Measurements from ENCODE around the gene MRPL9. TPM values are rescaled to one million over a fixed set of nuclear protein-coding genes. Genes with fewer than 3 reads are reported as not detected.

The MRPL9 gene
- total RNA-seq, 1 experiment from 2014 or later = 80.9 TPM

DNA sequence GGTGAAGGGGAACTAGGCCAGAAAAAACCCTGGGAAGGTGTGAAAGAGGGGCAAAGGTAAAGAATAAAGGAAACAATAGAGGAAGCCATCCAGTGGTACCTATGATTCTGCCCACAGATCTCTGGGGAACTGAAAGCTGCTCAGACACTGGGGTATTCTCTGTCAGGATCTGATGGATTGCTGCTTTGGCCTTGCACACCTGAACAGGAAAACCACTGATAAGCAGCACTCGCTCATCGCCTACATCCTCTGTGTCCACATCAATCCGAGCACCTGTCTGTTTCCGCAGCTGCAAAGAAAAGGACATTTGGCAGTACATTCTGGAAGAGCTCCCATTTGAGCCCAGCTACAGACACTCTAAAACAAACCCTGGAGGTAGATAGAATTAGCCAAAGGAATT is 16.6 kb upstream of the MRPL9 start:
- H3K79me2 ChIP-seq (ENCODE audit: low read depth) = no peaks in the 10 kb centered on the region
- H3K27me3 ChIP-seq (ENCODE audit: insufficient read depth, low read depth) = no peaks in the 10 kb centered on the region
- BruUV-seq (replicated peaks) = no TSS peak
- H3K36me3 ChIP-seq (ENCODE audit: low read depth) = peaks cover 4% of the 10 kb centered on the region; the same call in 1 of the 2 replicates
- H3F3A ChIP-seq (ENCODE audit: insufficient read depth, low read depth) = no peaks in the 10 kb centered on the region
- H3K4me1 ChIP-seq (replicated peaks; ENCODE audit: insufficient read depth) = no peaks in the 10 kb centered on the region
- ChIA-PET POLR2A (ENCODE audit: unreplicated experiment) (no interaction called here), CTCF (no interaction called here)
- H3K9me3 ChIP-seq (ENCODE audit: insufficient read depth, low read depth) = no peaks in the 10 kb centered on the region
- TF ChIP-seq EZH2 (IDR thresholded peaks at IDR 0.05; ENCODE audit: low read depth) = no peak
- TF ChIP-seq, protein P1, sequence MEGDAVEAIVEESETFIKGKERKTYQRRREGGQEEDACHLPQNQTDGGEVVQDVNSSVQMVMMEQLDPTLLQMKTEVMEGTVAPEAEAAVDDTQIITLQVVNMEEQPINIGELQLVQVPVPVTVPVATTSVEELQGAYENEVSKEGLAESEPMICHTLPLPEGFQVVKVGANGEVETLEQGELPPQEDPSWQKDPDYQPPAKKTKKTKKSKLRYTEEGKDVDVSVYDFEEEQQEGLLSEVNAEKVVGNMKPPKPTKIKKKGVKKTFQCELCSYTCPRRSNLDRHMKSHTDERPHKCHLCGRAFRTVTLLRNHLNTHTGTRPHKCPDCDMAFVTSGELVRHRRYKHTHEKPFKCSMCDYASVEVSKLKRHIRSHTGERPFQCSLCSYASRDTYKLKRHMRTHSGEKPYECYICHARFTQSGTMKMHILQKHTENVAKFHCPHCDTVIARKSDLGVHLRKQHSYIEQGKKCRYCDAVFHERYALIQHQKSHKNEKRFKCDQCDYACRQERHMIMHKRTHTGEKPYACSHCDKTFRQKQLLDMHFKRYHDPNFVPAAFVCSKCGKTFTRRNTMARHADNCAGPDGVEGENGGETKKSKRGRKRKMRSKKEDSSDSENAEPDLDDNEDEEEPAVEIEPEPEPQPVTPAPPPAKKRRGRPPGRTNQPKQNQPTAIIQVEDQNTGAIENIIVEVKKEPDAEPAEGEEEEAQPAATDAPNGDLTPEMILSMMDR (conservative IDR thresholded peaks at IDR 0.05) = no peak
- no peak overlapping the region for H2AFZ ChIP-seq
- H3K4me2 ChIP-seq = no peak overlapping the region
- H4K20me1 ChIP-seq (ENCODE audit: insufficient read depth) = no peaks in the 10 kb centered on the region
- DNase-seq = no peak
- H3K27ac ChIP-seq = no peak overlapping the region
- no peaks in the 10 kb centered on the region for H3K9me2 ChIP-seq (ENCODE audit: insufficient read depth)
- H3K4me3 ChIP-seq = no peak overlapping the region
- intact Hi-C loops (cut with micrococcal nuclease; ENCODE audit: unreplicated experiment) = no loop called here

DNA sequence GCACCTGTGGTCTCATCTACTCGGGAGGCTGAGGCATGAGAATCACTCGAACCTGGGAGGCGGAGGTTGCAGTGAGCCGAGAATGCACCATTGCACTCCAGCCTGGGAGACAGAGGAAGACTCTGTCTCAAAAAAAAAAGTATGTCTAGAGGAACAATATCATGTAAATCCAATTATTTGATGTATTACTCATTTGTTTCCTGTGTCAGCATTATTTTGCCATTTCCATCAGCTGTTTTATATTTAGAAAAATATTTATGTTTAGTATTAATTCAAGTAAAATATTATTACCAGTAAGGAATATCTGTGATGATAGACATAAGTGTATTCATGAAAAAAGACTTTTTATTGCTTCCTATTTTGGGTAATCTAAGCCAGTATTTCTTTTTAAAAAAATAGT is 14.0 kb upstream of the MRPL9 start:
- BruUV-seq (replicated peaks) = no TSS peak
- intact Hi-C loops (cut with micrococcal nuclease; ENCODE audit: unreplicated experiment) = no loop called here
- H3K9me2 ChIP-seq (ENCODE audit: insufficient read depth) = no peaks in the 10 kb centered on the region
- no peaks in the 10 kb centered on the region for H4K20me1 ChIP-seq (ENCODE audit: insufficient read depth)
- no peak overlapping the region for H3K27ac ChIP-seq
- H3K4me3 ChIP-seq = no peak overlapping the region
- no peaks in the 10 kb centered on the region for H3K27me3 ChIP-seq (ENCODE audit: insufficient read depth, low read depth)
- DNase-seq = no peak
- H3F3A ChIP-seq (ENCODE audit: insufficient read depth, low read depth) = peaks cover 4% of the 10 kb centered on the region; the same call in 1 of the 2 replicates
- H3K79me2 ChIP-seq (ENCODE audit: low read depth) = no peaks in the 10 kb centered on the region
- peaks cover 15% of the 10 kb centered on the region for H3K4me1 ChIP-seq (replicated peaks; ENCODE audit: insufficient read depth)
- peaks cover 4% of the 10 kb centered on the region; the same call in 1 of the 2 replicates for H3K36me3 ChIP-seq (ENCODE audit: low read depth)
- no peak overlapping the region for H2AFZ ChIP-seq
- H3K4me2 ChIP-seq = no peak overlapping the region
- no peaks in the 10 kb centered on the region for H3K9me3 ChIP-seq (ENCODE audit: insufficient read depth, low read depth)
- ChIA-PET CTCF (no interaction called here), POLR2A (ENCODE audit: unreplicated experiment) (no interaction called here)
- TF ChIP-seq, protein P1 (conservative IDR thresholded peaks at IDR 0.05) = no peak
- TF ChIP-seq EZH2 (IDR thresholded peaks at IDR 0.05; ENCODE audit: low read depth) = no peak

DNA sequence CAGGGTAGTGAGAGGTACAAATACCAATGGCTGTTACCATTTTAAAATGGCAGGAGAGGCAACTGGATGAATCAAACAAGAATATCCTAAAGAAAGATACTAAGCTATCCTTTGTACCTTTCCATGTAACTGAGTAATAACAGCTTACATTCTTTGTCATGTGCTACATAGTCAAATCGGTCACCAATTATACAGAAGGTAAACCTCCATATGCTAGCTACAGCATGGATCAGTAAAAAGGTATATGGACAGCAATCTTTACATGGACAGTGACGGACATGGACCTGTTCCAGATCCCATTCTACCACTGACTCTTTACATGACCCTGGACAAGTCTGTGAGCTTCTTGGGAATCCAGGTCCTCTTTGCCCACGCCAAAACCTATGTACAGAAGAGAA is 13.4 kb upstream of the MRPL9 start:
- Histone ChIP-seq H3K79me2 (ENCODE audit: low read depth) (no peaks in the 10 kb centered on the region), H3K9me3 (ENCODE audit: insufficient read depth, low read depth) (no peaks in the 10 kb centered on the region), H3K4me3 (no peak overlapping the region), H3K4me2 (no peak overlapping the region), H3F3A (ENCODE audit: insufficient read depth, low read depth) (peaks cover 4% of the 10 kb centered on the region; the same call in 1 of the 2 replicates), H3K27ac (no peak overlapping the region), H3K36me3 (ENCODE audit: low read depth) (peaks cover 4% of the 10 kb centered on the region; the same call in 1 of the 2 replicates), H2AFZ (no peak overlapping the region), H3K9me2 (ENCODE audit: insufficient read depth) (no peaks in the 10 kb centered on the region), H3K4me1 (replicated peaks; ENCODE audit: insufficient read depth) (peaks cover 15% of the 10 kb centered on the region), H3K27me3 (ENCODE audit: insufficient read depth, low read depth) (no peaks in the 10 kb centered on the region), H4K20me1 (ENCODE audit: insufficient read depth) (no peaks in the 10 kb centered on the region)
- ChIA-PET POLR2A (ENCODE audit: unreplicated experiment) (no interaction called here), CTCF (no interaction called here)
- no TSS peak for BruUV-seq (replicated peaks)
- TF ChIP-seq EZH2 (IDR thresholded peaks at IDR 0.05; ENCODE audit: low read depth) = no peak
- TF ChIP-seq, protein P1 (conservative IDR thresholded peaks at IDR 0.05) = no peak
- DNase-seq = no peak
- intact Hi-C loops (cut with micrococcal nuclease; ENCODE audit: unreplicated experiment) = no loop called here

Measured in PC-9 (cell line).